Prostate gland (tissue), 2 donors: ENCODE data around the gene CDK4.

Experiments
- CTCF ChIP-seq, 4 experiments: fragments of 200-600 bp in 2 of 4; fragments of 450-650 bp in 2 of 4; sonication (generic) in 2 of 4; IDR thresholded peaks; 1 replicate in 3 of 4; 2 replicates in 1 of 4; pipeline ENCODE4 v1.5.1; 2016 to 2019; ENCODE audit warnings: antibody characterized with exemption in 4 of 4, mild to moderate bottlenecking in 2 of 4, moderate library complexity in 2 of 4
- POLR2A ChIP-seq: fragments of 450-650 bp; IDR thresholded peaks from one replicate; pipeline ENCODE4 v1.6.1; 2016; ENCODE audit warnings: antibody characterized with exemption, mild to moderate bottlenecking
- POLR2AphosphoS5 ChIP-seq: sonication (generic); formaldehyde crosslinking; IDR thresholded peaks from one replicate; pipeline ENCODE4 v1.6.1; 2017; ENCODE audit warnings: antibody characterized with exemption

GRCh38 chr12:57770734-57771133 lies 18.6 kb upstream of the CDK4 start:
- no peak for TF ChIP-seq CTCF (IDR thresholded peaks at IDR 0.05)
- TF ChIP-seq POLR2A = no peak
- no peak for TF ChIP-seq POLR2AphosphoS5
